LNCAP (cell line): ENCODE measurements around the gene NOL4L.

Experiments
- CTCF ChIP-seq: fragments of 450-650 bp; IDR thresholded peaks from 2 replicates; pipeline ENCODE4 v1.5.1; 2017; ENCODE audit warnings: mild to moderate bottlenecking

Gene NOL4L

GRCh38 chr20:32621071-32621890 is 36.1 kb upstream of the NOL4L start:
- no peak for TF ChIP-seq CTCF

- no peak for TF ChIP-seq CTCF
These were observed 34.5 kb upstream of the NOL4L start for GRCh38 chr20:32619586-32619985.

- TF ChIP-seq CTCF: no peak
These were observed 29.6 kb upstream of the NOL4L start for GRCh38 chr20:32614772-32615171.

- no peak for TF ChIP-seq CTCF
These were observed 29.2 kb upstream of the NOL4L start for GRCh38 chr20:32614303-32614702.

- TF ChIP-seq CTCF: no peak
These were observed 28.3 kb upstream of the NOL4L start for GRCh38 chr20:32613192-32614053.

- no peak for TF ChIP-seq CTCF
These were observed 27.4 kb upstream of the NOL4L start for GRCh38 chr20:32612351-32613191.

GRCh38 chr20:32611868-32612267 is 26.7 kb upstream of the NOL4L start:
- TF ChIP-seq CTCF: no peak
